ENCODE data around the gene OR10K1. TPM values are rescaled to one million over a fixed set of nuclear protein-coding genes. Genes with fewer than 3 reads are reported as not detected.

The OR10K1 gene
- total RNA-seq, 1 experiment from 2014 or later: not detected

GRCh38 chr1:158494796-158495195, 33.2 kb downstream of the OR10K1 start:
- TF ChIP-seq, protein P1, sequence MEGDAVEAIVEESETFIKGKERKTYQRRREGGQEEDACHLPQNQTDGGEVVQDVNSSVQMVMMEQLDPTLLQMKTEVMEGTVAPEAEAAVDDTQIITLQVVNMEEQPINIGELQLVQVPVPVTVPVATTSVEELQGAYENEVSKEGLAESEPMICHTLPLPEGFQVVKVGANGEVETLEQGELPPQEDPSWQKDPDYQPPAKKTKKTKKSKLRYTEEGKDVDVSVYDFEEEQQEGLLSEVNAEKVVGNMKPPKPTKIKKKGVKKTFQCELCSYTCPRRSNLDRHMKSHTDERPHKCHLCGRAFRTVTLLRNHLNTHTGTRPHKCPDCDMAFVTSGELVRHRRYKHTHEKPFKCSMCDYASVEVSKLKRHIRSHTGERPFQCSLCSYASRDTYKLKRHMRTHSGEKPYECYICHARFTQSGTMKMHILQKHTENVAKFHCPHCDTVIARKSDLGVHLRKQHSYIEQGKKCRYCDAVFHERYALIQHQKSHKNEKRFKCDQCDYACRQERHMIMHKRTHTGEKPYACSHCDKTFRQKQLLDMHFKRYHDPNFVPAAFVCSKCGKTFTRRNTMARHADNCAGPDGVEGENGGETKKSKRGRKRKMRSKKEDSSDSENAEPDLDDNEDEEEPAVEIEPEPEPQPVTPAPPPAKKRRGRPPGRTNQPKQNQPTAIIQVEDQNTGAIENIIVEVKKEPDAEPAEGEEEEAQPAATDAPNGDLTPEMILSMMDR (conservative IDR thresholded peaks at IDR 0.05): no peak
- Histone ChIP-seq H3K9me3 (ENCODE audit: control insufficient read depth, low read depth, low read length) (no peaks in the 10 kb centered on the region), H4K20me1 (ENCODE audit: control insufficient read depth, insufficient read depth, insufficient read length) (no peaks in the 10 kb centered on the region), H2BK20ac (ENCODE audit: low read depth, low read length, poor library complexity, severe bottlenecking) (no peak overlapping the region), H2BK120ac (ENCODE audit: low read depth, low read length, poor library complexity, severe bottlenecking) (no peak overlapping the region), H2BK5ac (ENCODE audit: insufficient read length, low read length) (no peak overlapping the region), H3K79me1 (ENCODE audit: insufficient read depth, low read depth, low read length, poor library complexity, severe bottlenecking) (no peaks in the 10 kb centered on the region), H3K79me2 (ENCODE audit: insufficient read depth, low read length) (no peaks in the 10 kb centered on the region), H2BK12ac (ENCODE audit: insufficient read length, low read depth, low read length) (no peak overlapping the region), H3K4ac (ENCODE audit: low read depth, low read length) (no peak overlapping the region), H3K4me2 (ENCODE audit: insufficient read depth, insufficient read length, low read length) (no peak overlapping the region), H4K8ac (replicated peaks; ENCODE audit: insufficient read length, low read depth, low read length) (no peak overlapping the region), H3K14ac (ENCODE audit: insufficient read depth, low read length) (no peak overlapping the region), H4K91ac (ENCODE audit: insufficient read length, low read depth, low read length) (no peak overlapping the region), H3T11ph (ENCODE audit: low read length) (no peak overlapping the region), H2BK15ac (ENCODE audit: low read depth, low read length) (no peak overlapping the region), H3K23me2 (ENCODE audit: insufficient read length, low read depth, low read length, poor library complexity, severe bottlenecking) (no peaks in the 10 kb centered on the region), H4K5ac (ENCODE audit: insufficient read length, low read depth, low read length) (no peak overlapping the region), H2AK5ac (ENCODE audit: insufficient read length, low read length) (no peak overlapping the region), H3K27ac (ENCODE audit: insufficient read length, low read depth, low read length) (no peak overlapping the region), H3K27me3 (ENCODE audit: insufficient read depth, low read length) (no peaks in the 10 kb centered on the region), H3K56ac (ENCODE audit: insufficient read length, low read depth, low read length) (no peak overlapping the region), H3K18ac (ENCODE audit: insufficient read length, low read depth, low read length) (no peak overlapping the region), H3K9ac (ENCODE audit: extremely low read depth, insufficient read length, low read length) (no peak overlapping the region), H3K23ac (ENCODE audit: insufficient read length, low read depth, low read length) (no peak overlapping the region), H2AFZ (ENCODE audit: low read length) (no peak overlapping the region), H3K4me1 (ENCODE audit: insufficient read depth, low read length) (no peaks in the 10 kb centered on the region)
- no peak overlapping the region for H3K27ac Mint-ChIP-seq
- no peaks in the 10 kb centered on the region for H3K27me3 Mint-ChIP-seq (ENCODE audit: low read depth)
- H3K9me3 Mint-ChIP-seq: no peaks in the 10 kb centered on the region
- DNase-seq: no peak
- no peak overlapping the region for H3K4me3 Mint-ChIP-seq
- no peaks in the 10 kb centered on the region for H3K36me3 Mint-ChIP-seq (ENCODE audit: insufficient read depth in 1 of 3, low read depth in 3 of 3)
- no peaks in the 10 kb centered on the region for H3K4me1 Mint-ChIP-seq
- no CpG with 5 or more reads among the region's 2 CpGs for WGBS (ENCODE audit: extremely low coverage, insufficient read length, low lambda C conversion rate)

Data from H9 (cell line).